PC-9 (cell line): ENCODE results near the gene ERBB3.

Experiments used
- EZH2 ChIP-seq: fragments of 200-600 bp; sonication (generic); IDR thresholded peaks from 2 replicates; pipeline ENCODE4 v1.8.0; 2017; ENCODE audit warnings: antibody characterized with exemption, low read depth
- TF ChIP-seq, protein P1 (sequence below): fragments of 200-600 bp; sonication (generic); conservative IDR thresholded peaks from 2 replicates; pipeline ENCODE4 v1.6.1; 2017; ENCODE audit warnings: mixed run types, antibody characterized with exemption, mild to moderate bottlenecking, moderate library complexity

DNA sequence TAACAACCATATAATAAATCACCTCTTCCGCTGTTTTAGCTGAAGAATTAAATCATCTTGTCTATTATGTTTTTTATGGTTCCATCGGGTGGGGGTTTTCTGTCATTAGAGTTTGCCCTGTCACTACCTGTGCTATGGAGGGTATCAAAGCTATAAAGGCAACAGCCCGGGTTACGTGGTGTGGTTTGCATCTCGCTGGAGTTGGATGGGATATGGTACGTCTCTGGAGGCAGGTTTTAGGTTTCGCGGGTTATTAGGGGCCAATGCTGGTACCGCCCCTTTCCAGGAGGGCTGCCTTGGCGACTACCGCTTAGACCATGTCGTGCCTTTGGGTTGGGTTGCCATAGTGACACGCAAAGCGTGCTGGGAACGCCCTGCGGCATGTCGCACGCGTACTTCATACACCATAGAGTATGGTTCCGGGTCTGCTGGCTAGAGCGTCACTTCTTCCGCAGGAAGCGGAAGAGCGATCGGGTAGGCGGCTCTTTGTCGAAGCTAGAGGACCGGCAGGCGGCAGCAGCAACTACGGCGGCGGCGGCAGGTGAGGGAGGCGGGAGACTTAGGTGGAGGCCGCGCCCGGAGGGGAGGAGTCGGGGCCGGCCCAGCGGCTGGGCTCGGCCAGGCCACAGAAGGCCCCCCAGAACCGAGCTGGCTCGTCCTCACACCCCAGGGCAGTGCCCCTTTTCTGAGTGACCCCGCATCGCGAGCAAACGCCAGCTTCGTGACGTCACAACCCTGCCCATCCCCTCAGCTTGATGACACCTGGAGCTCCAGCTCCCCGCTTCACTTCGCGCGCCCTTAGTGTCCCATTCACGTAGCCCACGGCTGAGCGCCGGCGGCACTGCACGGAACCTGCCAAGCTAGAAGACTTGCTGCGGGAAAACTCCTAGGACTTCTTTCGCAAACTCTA is 38.1 kb downstream of the ERBB3 start, which contains the start of gene ZC3H10:
- TF ChIP-seq, protein P1, sequence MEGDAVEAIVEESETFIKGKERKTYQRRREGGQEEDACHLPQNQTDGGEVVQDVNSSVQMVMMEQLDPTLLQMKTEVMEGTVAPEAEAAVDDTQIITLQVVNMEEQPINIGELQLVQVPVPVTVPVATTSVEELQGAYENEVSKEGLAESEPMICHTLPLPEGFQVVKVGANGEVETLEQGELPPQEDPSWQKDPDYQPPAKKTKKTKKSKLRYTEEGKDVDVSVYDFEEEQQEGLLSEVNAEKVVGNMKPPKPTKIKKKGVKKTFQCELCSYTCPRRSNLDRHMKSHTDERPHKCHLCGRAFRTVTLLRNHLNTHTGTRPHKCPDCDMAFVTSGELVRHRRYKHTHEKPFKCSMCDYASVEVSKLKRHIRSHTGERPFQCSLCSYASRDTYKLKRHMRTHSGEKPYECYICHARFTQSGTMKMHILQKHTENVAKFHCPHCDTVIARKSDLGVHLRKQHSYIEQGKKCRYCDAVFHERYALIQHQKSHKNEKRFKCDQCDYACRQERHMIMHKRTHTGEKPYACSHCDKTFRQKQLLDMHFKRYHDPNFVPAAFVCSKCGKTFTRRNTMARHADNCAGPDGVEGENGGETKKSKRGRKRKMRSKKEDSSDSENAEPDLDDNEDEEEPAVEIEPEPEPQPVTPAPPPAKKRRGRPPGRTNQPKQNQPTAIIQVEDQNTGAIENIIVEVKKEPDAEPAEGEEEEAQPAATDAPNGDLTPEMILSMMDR: peak; percentile 29; the same call in 1 of the 2 replicates
- TF ChIP-seq EZH2: no peak
